K562 treated with DMSO at 1 percent for 12 hours (cell line): Measurements from ENCODE around the gene CBX3. TPM values are rescaled to one million over a fixed set of nuclear protein-coding genes. Genes with fewer than 3 reads are reported as not detected.

Experiments used
- total RNA-seq: library from RNA; unstranded; fragments of 300-600 nt; gene quantifications from 2 replicates; pipeline ENCODE4 v1.2.3, GENCODE V29; 2022; ENCODE audit not compliant: insufficient read depth

The CBX3 gene
- 89.9 and 175 TPM in 2 replicates for total RNA-seq

DNA sequence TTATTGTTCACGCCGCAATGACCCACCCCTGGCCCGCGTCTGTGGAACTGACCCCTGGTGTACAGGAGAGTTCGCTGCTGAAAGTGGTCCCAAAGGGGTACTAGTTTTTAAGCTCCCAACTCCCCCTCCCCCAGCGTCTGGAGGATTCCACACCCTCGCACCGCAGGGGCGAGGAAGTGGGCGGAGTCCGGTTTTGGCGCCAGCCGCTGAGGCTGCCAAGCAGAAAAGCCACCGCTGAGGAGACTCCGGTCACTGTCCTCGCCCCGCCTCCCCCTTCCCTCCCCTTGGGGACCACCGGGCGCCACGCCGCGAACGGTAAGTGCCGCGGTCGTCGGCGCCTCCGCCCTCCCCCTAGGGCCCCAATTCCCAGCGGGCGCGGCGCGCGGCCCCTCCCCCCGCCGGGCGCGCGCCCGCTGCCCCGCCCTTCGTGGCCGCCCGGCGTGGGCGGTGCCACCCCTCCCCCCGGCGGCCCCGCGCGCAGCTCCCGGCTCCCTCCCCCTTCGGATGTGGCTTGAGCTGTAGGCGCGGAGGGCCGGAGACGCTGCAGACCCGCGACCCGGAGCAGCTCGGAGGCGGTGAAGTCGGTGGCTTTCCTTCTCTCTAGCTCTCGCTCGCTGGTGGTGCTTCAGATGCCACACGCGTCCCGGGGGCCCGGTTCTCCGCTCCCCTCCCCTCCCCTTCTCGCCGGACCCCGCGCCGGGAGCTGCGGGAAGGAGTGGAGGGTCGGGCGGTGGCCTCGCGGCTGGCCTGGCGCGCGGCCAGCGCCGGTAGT is at the start of gene CBX3:
Gene CBX3 (plus strand): TSS at position 499 of the 772 bp plus-strand sequence. CDS start 1,254 bp downstream, outside the sequence.

DNA sequence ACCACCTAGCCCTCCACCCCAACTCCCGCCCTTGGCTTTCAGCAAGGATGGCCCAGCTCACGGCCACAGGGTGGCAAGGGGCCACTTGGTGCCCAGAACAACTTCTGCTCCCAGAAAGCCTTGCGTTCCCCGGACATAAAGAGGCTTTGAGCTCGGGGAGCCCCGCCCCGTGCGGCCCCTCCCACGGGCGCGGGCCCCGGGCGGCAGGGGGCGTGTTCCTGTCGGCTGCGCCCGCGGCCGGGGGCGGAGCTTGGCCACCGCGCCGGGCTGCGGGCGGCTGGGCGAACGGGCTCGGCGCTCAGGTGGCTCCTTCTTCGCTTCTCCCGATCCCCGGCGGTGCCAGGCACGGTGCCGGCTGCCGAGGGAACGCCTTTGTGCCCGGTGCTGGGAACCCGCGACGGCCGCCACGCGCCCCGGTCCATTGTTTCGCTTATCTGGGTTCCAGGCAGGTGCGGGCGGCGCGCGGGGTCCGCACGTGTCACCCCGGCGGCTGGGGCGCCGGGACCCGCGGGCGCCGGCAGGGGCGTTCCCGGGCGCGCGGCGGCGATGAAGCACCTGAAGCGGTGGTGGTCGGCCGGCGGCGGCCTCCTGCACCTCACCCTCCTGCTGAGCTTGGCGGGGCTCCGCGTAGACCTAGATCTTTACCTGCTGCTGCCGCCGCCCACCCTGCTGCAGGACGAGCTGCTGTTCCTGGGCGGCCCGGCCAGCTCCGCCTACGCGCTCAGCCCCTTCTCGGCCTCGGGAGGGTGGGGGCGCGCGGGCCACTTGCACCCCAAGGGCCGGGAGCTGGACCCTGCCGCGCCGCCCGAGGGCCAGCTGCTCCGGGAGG is 49.4 kb upstream of the CBX3 start, which contains the start of gene NFE2L3:
Gene NFE2L3 (plus strand): TSS at position 246 of the 829 bp plus-strand sequence. CDS start 301 bp downstream, at position 547.

DNA sequence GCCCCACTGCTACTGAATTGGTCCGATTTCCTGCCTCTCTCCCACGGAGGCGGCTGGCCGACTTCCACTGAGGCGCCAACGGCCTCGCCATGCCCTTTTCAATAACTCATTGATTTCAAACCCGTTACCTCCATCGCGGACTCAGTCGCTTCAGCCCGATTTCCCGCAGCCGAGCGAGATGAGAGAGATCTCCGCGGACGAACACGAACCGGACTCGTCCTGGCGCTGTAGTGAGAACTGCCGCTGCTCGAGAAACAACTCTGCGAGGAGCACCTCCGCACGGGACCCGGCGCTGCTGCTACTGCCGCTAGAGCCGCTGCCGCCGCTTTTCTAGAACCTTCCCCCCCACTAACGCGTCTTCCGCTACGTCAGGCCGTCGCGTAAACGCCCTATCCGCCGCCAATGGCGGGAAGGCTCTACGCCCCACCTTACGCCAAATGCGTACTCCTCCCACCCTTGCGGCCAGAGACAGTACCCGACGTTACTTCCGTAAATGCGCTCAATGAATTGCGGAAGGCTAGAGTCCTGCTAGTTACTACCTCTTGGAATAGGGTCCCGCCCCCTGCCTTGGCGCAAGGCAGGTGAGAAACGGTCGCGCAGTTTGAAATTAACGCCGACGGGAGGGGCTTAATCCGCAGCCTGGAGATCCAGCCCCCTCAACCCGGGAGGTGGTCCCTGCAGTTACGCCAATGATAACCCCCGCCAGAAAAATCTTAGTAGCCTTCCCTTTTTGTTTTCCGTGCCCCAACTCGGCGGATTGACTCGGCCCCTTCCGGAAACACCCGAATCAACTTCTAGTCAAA is 900 bp upstream of the CBX3 start, which contains the start of gene HNRNPA2B1:
Gene HNRNPA2B1 (minus strand): TSS at position 303 of the 803 bp plus-strand sequence. CDS start 169 bp downstream, at position 134.

Other genes starting within 250 kb of the CBX3 start
- 6.7 and 14.7 TPM in 2 replicates for gene NFE2L3, start 49.5 kb upstream of the CBX3 start, total RNA-seq
- gene HNRNPA2B1, start 999 bp upstream of the CBX3 start, total RNA-seq = 321 and 553 TPM in 2 replicates
- 6.5 and 17.0 TPM in 2 replicates for gene SNX10, start 90.1 kb downstream of the CBX3 start, total RNA-seq